ENCODE measurements around the gene SOX5.

Gene SOX5

DNA sequence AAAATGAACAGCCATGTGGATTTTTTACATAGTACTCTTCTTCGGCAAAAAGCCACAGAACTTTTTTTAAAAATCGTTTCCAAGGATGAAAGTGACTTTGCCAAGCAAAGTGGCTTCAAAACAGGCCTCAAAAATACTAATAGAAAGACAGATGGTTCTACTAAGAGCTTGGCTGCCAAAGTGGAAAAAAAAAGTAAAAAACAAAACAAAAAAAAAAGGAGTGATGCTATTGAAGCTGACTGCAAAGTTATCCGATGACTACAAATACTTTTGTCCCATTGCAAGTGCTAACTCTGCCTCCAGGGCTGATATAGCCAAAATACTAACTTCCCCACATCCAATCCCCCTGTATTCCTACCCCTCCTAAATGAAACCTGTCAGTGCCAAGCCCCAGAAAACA is 277.6 kb downstream of the SOX5 start:
- no peak for DNase-seq

DNA sequence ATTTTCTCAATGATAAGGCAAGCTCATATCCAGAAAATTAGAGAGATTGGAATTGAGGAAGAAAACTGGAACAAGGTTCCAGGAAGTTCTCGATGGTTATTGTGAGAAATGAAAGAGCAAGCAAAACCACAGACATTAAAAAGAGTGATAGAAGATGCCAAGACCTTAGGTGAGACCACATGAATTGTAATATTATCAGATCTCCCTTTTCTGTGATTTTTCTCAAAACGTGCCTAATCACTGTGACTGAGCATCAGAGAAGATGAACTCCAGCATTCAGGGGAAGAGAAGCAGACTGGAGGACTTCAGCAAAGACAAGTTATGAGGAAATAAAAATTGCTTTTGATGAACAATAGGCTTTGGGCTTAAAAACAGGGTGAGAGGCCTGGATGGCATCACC is 278.8 kb downstream of the SOX5 start:
- DNase-seq, result no peak

DNA sequence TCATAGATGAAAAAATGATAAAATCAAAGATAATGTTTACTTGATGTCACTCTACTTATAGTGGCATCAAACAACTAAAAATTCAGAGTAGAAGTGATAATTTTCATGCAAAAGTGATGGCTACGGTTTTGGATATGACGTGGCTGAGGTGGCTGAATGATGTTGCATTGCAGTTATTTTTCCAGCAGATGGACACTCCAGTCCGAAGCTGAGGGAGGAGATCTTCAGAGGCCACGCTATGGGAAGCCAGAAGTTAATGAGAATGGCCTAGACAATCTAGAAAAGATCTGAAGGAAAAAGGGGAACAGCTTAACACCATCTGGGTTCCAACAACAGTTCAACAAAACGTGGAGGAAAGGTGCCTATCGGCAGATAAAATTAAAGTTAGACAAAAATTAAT is 279.8 kb downstream of the SOX5 start:
- no peak for DNase-seq

DNA sequence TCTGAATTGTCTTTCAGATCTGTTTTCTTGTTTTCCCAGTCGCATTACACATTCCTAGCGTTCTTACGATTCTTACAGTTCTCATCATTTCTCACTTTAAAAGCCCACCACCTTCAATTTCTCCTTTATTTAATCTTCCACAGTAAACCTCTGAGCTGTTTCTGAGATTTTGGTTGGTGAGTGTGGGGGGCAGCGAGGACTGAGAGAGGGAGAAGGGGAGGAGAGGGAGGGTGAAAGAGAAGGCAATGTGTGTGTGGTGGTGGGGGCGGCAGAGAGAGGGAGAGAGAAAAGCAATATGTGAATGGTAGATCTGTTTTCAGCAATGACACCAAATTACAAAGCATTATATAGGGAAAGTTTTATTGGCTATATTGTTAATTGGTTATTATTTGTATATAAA is 282.6 kb downstream of the SOX5 start:
- DNase-seq, result no peak

- no peak for DNase-seq
Measured at GRCh38 chr12:23662966-23663365, 286.5 kb downstream of the SOX5 start.

DNA sequence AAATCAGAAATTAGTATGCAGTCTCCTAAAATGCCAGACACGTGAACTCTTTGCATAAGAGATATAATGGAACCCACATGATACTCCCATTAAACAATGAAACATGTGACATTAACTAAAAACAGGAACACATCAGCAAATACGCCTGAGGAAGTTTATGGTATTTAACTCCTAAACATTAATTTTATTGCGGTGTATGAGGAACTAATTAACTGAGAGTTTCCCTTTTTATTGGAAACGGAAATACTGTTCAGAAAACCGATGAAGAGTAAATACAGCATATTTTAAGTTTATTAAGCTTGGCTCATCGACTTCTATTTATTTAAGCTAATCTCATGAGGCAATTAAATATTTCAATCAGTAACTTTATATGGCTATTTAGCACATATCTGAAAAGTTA is 290.3 kb downstream of the SOX5 start:
- no peak for DNase-seq

DNA sequence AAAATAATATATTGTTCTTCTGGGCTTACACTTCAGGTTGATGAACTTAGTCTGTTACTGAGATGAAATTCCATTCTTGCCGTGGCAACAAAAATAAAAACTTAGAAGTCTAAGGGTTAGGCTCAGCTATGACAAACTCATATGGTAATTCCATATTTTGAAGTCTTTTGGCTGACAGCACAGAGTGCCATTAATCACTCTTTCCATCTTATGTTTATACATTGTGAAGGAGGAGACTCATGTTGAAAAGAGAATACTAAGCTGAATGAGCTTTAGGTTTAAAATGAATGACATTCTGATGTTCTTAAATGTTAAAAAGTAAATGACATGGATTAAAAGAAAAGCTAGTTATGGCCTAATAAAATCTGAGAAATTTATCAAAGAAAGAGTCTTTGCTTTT is 291.9 kb downstream of the SOX5 start:
- no peak for DNase-seq

DNA sequence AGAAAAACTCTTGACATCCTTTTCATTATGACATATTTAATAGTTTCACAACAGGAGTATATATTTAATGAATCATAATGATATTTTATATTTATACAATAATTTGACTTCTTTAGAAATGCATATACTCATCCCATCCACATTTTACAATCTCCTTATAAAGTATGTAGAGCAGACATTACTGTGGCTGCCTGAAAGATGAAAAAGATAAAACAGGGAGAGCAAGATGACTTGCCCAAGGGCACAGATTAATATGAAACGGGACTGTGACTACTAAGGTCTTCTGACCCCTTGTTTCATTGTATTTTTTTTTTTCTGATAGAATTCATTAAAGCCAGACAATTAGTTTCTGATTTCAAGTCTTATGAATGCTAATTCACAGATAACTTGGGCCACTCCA is 293.6 kb downstream of the SOX5 start:
- no peak for DNase-seq

GRCh38 chr12:23655112-23655511 is 294.4 kb downstream of the SOX5 start:
- DNase-seq, result no peak

- DNase-seq, result no peak
Measured at GRCh38 chr12:23648546-23648945, 300.9 kb downstream of the SOX5 start.

GRCh38 chr12:23640754-23641153 is 308.7 kb downstream of the SOX5 start:
- DNase-seq, result no peak

- DNase-seq, result no peak
Measured at GRCh38 chr12:23634344-23634743, 315.1 kb downstream of the SOX5 start.

DNA sequence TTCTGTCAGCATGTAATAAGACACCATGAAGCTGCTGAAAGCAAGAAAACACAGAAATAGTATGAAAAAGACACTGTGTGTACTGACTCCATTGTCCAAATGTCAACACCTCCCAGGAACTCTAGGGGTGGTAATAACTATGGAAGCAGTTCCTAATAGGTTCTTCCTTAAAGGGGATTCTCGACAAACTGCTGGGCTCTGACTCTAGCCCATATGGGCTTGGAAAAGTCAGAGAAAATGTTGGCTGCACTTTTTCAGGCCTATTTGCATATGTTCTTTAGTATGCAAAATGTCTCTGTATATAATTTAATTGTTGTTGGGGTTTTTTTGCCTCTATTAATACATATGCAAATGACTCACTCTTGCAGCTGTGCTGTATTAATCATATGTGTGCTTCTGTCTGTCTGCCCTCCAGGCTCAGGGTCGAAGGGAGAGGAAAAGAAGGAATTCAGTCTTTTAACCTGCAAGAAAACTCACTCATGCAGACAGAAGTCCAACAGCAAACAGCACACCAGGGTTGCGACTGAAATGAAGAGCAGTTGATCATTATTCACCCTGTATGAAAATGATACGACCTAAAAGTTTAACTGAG is 317.6 kb downstream of the SOX5 start:
- DNase-seq, result no peak

- DNase-seq, result no peak
Measured at GRCh38 chr12:23630524-23630923, 318.9 kb downstream of the SOX5 start.

GRCh38 chr12:23628806-23629205 is 320.7 kb downstream of the SOX5 start:
- DNase-seq, result no peak

- no peak for DNase-seq
Measured at GRCh38 chr12:23626791-23627190, 322.7 kb downstream of the SOX5 start.

GRCh38 chr12:23621900-23622299 is 327.6 kb downstream of the SOX5 start:
- DNase-seq, result no peak

GRCh38 chr12:23618718-23619117 is 330.8 kb downstream of the SOX5 start:
- no peak for DNase-seq

DNA sequence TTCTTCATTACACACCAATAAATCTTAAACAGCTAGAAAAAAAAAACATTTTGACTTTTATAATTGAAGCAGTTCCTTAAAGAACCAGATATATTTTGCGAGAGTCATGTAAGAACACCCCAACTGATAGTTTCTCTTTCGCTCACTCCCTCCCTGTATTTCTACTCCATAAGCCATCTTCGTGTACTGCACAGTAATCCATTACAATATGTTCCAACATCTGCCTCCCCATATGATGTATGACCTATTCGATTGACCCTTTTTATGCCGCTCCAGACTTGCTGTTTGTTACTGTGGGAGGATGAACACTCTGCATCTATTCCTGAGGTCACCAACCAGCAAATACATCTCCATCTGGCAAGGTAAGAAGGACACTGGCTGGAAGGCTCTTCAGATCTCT is 331.7 kb downstream of the SOX5 start:
- no peak for DNase-seq

GRCh38 chr12:23614280-23614679 is 335.2 kb downstream of the SOX5 start:
- DNase-seq, result no peak

- no peak for DNase-seq
Measured at GRCh38 chr12:23611320-23611719, 338.1 kb downstream of the SOX5 start.

DNA sequence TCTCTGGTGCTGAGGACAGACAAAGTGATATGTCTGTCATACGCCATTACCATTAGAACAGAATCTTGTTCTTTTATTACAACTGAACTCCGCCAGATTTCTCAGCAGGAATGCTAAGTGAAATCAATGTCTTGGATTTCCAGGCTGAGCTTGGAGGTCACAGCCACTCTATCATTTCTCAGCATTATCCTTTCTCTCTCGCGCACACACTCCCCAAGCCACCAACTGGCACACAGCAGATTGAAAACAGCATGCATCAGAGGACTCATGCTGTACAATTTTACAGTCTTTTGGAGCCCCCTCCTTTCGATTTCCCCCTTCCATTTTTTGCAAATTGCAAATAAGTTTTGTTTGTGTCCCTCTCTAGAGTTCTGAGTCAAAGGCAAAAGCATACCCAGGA is 348.6 kb downstream of the SOX5 start:
- DNase-seq, result no peak

DNA sequence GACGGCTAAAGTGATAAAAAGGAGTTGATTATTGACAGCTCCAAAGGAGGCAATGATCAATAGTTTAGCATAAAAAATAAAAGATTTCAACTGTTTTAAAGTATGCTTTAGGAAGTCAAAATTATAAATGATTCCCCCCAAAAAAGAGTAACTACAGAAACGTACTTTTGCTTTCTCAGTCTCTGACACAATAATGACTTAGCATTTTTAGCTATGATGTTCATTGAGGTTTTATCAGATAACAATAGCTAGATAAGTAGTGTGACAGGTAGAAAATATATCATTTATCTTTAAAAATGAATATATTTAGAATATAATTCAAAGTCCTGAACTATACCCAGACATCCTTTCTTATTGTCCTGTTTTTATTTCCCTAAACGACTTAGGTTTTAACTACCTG is 352.9 kb downstream of the SOX5 start:
- DNase-seq, result no peak

GRCh38 chr12:23587833-23588559 is 361.5 kb downstream of the SOX5 start:
- no peak for DNase-seq

GRCh38 chr12:23585782-23586163 is 363.7 kb downstream of the SOX5 start:
- DNase-seq, result no peak

Data from CD4-positive, alpha-beta T cell treated with Interleukin-12 subunit alpha and Interleukin-12 subunit beta, for 1 hour (primary cell).